Stimulated activated CD8-positive, alpha-beta memory T cell treated with anti-CD3 and anti-CD28 coated beads, Interleukin-2, amount 100 ng/mL, for 48 hours (primary cell): Measurements from ENCODE around the gene PHOSPHO2.

Source experiments
- DNase-seq, 2 donors: peaks; one replicate each; pipeline ENCODE4 v3.0.0-alpha.2; 2020; ENCODE audit warnings: low read depth in 2 of 2

Gene PHOSPHO2, protein sequence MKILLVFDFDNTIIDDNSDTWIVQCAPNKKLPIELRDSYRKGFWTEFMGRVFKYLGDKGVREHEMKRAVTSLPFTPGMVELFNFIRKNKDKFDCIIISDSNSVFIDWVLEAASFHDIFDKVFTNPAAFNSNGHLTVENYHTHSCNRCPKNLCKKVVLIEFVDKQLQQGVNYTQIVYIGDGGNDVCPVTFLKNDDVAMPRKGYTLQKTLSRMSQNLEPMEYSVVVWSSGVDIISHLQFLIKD

DNA sequence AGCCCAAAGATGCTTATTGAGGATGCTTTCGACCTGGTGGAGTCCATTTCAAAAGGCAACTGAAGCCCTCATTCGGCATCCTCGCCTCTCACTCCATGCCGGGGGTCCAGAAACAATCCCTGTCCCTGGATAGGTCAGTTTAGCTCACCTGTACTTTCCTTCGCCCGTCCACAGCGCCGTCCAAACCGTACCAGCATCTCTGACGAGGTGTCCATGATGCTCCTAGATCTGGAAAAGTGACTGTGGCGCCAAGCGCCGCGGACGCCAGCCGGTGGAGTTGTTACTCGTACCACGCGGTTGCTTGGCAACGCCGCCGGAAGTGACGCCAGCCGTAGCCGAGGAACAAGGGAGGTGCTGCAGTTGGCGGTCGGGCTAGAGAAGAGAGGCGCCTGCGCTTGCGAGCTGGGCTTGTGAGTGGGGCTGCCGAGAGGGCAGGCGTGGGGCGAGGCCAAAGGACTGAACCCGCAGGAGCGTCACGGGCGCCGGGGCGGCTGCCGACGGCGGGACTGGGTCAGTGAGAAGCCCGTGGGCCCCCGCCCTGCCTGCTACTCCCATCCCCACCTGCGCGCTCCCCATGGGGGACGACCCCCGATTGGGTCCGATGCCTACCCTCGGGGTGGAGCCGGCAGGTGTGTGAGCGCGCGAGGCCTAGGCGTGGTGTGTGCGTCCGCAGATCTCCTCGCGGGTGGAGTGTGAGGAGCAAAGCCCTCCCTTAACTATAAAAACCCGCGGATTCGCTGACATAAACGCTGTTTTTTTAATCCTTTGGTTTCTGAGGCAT, at the start of gene PHOSPHO2, which contains the start of gene CFAP210:
TSS of gene PHOSPHO2 (plus strand) at position 357 of the 781 bp plus-strand sequence. CDS start 6,503 bp downstream, outside the sequence.
TSS of gene CFAP210 (minus strand) at position 293 of the 781 bp plus-strand sequence. CDS start at position 215, 78 bp downstream.
- peak; percentile 94 to 99 for DNase-seq

DNA sequence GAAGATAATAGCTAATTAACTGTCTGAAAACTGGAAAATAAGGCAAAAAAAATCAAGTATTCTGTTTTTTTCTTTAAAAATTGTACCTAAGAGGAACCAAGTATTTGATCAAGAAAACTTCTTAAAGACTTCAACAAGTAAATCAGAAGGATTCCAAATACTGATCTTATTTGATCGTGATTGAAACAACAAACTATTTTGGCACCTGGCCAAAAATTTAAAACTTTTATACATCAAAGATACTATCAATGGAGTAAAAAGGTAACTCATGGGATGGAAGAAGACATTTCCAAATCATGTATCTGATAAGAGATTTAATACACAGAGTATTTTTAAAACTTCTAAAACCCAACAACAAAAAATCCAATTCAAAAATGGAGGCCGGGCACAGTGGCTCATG, 46.8 kb upstream of the PHOSPHO2 start:
- no peak for DNase-seq

DNA sequence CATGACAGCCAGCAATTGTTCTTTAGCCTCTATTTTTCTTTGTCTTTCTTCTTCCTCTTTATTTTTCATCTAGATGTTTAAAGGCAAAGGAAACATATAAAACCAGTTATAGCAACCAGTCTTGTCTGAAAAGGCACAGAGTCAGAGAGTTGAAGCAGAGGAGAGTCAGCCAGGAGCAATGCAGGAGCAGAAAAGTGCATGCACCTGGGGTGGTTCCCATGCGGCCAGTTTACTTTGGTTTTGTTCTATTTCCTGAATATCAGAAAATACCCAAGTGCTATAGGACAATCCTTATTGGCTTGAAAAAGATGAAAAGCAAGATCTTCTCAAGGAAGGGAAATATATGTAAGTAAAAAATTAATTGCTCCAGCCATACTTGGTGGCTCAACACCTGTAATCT, 45.0 kb upstream of the PHOSPHO2 start:
- DNase-seq, result no peak

DNA sequence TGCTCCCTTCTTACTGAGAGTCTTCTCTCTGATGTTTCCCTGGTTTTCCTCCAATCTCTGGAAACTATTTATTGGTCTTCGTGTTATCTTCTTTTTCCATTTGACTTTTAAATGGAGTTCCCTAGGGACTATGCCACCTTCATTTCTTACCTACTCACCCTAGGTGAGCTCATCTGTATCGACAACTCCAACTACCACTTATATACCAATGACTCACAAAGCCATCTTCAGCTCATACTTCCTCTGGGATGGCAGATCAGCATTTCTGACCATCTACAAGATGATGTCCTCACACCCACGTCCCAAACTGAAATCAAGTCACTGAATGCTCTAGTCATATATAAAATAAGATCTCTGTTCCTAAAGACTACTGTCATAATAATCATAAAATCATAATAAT, 40.6 kb upstream of the PHOSPHO2 start:
- no peak for DNase-seq

DNA sequence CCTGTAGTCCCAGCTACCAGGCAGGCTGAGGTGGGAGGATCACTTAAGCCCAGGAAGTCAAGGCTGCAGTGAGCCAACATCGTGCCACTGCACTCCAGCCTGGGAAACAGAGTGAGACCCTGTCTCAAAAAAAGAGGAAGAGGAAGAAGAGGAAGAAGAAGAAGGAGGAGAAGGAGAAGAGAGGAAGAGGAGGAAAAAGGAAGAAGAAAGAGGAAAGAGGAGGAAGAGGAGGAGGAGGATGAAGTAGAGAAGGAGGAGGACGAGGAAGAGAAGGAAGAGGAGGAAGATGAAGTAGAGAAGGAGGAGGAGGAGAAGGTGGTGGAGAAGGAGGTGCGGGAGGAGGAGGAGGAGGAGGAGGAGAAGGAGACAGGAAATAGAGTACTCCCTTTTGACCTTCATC, 38.1 kb upstream of the PHOSPHO2 start:
- no peak for DNase-seq

DNA sequence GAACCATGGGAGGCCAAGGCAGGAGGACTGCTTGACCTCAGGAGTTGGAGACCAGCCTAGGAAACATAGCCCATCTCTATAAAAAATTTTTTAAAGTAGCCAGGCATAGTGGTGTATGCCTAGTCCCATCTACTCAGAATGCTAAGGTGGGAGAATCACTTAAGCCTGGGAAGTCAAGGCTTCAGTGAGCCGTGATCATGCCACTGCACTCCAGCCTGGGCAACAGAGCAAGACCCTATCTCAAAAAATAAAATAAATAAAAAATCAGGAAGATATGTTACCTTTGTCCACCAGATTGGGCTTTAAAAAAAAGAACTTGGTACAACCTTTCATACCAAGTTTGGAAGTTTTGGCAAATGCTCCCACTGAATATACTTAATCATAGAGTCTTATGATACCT, 35.4 kb upstream of the PHOSPHO2 start:
- no peak for DNase-seq

DNA sequence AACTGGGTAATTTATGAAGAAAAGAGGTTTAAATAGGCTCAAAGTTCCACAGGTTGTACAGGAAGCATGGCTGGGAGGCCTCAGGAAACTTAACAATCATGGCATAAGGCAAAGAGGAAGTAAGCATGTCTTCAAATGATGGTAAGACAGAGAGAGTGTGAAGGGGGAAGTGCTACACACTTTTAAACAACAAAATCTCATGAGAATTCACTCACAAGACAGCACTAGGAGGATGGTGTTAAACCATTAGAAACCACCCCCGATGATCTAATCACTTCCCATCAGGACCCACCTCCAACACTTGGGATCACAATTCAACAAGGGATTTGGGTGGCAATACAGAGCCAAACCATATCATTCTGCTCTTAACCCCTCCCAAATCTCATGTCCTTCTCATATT, 34.9 kb upstream of the PHOSPHO2 start:
- no peak for DNase-seq

DNA sequence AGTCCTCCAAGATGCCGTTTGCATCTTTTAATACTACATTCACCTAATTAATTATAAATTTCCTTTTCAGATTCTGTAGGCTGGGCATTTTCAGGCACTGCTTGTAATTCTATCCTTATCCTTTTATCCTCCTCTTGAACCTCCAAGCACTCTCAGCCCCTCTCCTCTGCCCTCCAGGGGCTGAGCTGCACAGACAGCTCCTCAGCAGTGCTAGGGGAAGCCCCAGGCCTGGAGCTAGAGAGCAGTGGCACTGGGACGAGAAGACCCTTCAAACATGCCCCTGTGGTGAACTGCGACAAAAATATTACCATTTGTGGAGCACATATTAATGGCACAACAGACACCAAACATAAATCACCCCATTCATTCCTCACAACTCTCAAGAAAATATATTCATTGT, 33.0 kb upstream of the PHOSPHO2 start:
- DNase-seq, result no peak

DNA sequence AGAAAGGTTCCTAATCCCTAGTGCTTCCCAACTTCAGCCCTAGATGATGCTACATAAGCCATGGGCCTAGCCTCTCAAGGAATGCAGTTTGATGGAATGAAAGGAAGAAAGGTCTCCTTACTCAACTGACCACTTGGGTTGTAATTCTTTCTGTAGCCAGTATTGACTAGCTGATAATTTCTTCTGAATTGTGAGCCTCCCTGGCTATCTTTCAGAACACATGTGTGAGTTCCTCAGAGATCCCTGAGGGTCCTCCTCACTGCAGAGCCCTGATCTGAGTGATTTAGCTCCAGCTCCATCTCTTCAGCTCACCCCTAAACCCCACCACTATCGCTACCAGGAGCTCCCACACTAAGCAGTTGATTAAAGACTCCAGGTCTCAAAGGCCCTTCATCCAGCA, 31.5 kb upstream of the PHOSPHO2 start:
- no peak for DNase-seq

DNA sequence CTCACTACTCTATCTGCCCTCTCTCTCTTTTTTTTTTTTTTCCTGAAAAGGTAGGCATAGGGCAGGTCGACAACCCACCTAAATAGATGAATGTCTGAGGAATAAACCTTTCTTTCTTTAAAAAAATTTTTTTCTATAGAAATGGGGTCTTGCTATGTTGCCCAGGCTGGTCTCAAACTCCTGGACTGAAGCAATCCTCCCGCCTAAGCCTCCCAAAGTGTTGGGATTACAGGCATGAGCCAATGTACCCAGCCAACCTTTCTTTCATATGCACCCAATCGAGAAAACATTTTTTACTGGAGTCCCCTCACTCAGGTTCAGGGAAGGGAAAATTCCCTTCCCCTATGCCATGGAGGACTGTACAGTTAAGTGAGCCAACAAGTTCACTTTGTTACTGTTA, 31.0 kb upstream of the PHOSPHO2 start:
- DNase-seq, result no peak

DNA sequence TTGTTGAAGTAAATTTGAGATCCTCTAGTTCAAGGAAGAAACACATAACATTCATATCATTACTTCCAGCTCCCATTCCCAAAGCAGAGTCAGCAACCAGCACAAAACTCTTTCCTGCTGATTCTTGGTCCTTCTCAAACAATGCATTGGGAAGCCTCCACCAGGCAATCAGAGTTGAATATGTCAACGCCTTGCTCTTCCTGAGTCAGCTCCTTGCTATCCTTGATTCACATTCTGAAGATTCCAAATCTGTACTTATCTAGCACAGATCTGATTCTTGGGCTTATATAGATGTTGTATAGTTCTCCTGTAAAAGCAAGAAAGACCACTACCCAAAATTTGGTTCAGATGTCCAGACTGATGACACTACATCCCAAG, 29.7 kb upstream of the PHOSPHO2 start:
- DNase-seq, result no peak

DNA sequence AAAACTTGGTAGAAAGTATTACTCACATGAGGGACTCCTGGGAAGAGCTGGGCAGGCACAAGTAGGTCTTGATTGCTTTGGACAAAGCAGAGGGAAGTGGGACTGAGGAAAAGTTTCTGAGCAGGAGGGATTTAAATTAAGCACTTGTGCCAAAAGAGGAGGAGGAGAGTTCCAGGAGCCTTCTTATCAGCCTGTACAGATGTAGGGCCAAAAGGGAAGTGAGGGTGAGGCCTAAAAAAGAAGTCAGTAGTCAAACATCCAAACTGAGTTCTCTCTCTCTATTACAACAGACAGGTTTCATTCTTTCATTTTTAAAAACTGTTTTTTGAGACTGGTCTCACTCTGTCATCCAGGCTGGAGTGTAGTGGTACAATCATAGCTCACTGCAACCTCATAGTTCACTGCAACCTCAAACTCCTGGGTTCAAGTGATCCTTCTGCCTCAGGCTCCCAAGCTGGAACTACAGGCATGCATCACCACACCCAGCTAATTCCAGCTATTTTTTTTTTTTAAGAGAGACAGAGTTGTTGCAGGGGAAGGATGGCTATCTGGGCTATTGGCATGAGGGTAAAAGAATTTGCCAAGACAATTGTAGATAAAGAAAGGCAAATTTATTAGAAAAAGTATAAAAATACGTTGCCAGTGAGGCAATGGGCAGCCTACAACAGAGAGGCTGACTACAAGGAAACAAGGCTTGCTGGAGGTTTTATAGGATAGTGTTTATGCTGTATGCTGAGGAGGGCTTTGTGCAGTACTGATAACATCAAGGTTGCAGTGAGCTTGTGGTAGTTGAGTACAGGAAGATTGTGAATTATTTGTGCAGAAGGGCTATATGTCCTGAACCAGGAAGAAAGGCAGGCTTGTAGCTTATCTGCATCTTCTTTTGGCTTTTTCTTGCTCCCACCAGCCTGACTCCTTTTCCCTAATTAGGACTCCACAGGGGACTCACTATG, 29.0 kb upstream of the PHOSPHO2 start:
- no peak for DNase-seq

DNA sequence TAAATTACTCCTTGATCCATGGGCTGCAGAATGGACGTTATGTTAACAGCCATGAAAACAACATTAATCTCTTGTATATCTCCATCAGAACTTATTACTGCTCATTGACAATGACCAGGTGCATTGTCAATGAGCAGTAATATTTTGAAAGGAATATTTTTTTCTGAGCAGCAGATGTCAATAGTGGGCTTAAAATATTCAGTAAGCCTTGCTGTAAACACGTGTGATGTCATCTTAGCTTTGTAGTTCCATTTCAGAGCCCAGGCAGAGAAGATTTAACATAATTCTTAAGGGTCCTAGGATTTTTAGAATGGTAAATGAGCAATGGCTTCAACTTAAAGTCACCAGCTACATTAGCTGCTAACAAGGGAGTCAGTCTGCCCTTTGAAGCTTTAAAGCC, 26.7 kb upstream of the PHOSPHO2 start:
- DNase-seq, result no peak

DNA sequence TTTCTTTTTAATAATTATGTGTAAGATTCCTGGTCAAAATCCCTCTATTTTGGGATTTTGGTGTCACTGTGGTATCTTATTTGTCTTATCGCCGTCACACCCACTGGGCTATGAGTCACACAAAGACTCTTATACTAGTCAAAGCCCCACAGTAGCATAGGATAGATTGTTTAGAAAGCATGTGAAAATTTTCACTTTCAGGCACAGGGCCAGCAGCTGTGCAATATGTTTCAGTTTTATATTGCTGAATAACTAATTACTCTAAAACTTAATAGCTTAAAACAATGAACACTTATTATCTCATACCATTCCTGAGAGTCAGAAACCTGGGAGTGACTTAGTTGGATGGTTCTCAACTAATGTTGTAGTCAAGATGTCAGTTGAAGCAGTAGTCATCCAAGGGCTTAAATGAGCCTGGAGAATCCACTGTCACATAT, 24.0 kb upstream of the PHOSPHO2 start:
- DNase-seq, result no peak

DNA sequence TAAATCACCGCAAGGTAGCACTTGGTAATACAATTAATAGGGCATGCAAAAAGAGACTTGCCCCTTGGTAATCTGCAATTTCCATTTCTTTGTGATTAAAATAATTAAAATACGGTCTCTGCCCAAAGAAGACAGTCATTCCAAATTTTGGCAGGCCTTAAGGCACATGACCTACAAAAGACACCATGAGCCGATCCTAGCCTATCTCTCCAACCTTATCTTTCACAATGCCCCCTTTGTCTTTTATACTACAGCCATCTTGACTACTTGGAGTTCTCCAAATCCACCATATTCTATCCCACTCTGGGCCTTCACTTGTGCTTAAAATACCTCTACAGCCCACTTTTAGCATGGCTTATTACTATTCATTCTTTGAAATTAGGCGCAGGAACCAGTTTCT, 23.3 kb upstream of the PHOSPHO2 start:
- no peak for DNase-seq

DNA sequence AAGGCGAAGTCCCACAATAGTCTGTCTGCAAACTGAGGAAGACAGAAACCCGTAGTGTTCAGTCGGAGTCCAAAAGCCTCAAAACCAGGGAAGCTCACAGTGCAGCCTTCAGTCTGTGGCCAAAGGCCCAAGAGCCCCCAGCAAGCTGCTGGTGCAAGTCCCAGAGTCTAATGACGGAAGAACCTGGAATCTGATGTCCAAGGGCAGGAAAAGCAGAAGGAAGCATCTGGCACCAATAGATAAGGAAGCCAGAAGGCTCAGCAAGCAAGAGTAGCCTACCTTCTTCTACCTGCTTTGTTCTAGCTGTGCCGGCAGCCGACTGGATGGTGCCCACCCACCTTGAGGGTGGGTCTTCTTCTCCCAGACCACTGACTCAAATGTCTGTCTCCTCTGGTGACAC, 21.9 kb upstream of the PHOSPHO2 start:
- DNase-seq, result no peak

DNA sequence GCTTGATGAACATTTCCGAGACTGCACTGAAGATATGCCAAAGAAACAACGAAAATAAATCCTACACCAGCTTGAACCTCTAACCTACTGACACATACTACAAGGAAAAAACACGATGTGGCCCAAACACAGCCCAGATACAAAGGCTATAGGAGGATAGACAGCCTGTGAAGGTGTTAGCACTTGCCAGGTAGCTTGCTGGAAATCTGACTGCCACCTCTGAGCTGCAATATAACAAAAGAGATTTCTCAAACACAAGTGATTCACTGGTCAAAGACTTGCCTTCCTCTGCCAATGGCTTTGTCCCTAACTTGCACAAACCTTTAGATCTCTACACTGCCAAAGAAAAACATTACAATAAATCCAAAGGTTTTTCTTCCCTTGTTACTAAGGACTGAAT, 21.2 kb upstream of the PHOSPHO2 start:
- no peak for DNase-seq

DNA sequence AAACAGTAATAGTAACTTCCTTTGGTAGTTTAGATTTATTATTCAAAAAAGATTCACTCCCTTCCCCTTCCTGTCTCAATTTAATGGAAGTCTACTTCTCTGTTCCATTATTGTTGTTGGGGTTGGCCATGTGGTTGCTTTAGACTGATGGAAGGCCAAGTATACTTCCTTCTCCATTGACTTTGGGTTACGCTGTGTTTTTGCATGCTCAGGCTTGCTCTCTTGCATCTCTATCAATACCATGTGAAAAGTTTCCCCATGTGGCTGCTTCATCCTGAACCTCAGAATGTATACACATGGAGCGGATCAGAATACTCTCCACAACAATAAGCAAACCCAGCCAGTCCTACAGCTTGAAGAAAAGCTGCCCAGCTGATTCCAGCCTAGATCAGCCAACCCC, 20.3 kb upstream of the PHOSPHO2 start:
- no peak for DNase-seq

DNA sequence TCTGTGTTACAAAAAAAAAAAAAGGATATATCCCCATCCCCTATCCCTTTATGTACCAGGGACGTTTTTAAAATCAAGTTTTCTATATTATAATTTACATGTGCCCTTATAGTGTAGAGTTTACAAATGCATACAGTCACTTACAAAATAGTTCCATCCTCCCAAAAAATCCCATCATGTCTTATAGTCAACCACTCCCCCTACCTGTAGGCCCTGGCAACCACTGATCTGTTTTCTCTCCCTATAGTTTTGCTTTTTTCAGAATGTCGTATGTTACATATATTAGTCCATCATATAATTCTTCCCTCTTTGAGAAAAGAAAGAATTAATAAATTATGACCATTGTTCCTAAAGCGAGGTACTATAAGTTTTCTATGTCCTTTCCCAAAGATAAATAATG, 17.9 kb upstream of the PHOSPHO2 start:
- DNase-seq, result no peak

DNA sequence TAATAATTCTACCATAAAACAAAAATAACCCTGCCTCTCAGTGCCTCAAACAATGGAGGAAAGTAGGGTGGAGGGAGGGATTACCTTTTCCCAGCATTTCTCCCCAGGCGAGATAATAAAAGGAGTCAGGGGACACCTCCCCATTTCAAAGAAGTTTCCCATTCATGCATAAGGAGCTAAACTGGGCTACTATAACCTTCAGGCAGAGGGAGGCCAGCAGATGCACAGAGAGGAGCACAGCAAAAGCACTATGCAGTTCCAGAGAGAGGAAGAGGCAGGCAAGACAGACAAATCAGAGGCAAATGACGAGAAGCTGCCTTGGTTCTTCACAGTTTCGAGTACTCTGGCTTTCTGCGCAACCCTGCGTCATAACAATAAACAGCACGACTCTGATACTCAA, 17.4 kb upstream of the PHOSPHO2 start:
- no peak for DNase-seq

DNA sequence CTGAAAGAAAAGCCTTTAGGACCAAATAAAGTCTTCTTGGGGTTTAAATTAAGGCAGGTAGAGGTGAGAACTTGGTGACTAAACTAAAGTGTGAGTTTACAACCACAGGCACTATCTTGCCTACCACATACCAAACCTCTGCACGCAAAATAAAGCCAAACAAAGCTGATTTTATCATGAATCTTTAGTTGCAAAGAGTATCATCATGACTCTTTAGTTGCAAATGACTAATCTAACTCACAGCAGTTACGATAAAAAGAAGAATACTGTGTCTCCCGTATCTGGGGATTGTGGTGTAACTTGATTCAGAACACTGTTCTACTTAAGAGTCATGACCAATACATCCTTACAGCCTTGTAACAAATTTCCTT, 11.2 kb upstream of the PHOSPHO2 start:
- no peak for DNase-seq

DNA sequence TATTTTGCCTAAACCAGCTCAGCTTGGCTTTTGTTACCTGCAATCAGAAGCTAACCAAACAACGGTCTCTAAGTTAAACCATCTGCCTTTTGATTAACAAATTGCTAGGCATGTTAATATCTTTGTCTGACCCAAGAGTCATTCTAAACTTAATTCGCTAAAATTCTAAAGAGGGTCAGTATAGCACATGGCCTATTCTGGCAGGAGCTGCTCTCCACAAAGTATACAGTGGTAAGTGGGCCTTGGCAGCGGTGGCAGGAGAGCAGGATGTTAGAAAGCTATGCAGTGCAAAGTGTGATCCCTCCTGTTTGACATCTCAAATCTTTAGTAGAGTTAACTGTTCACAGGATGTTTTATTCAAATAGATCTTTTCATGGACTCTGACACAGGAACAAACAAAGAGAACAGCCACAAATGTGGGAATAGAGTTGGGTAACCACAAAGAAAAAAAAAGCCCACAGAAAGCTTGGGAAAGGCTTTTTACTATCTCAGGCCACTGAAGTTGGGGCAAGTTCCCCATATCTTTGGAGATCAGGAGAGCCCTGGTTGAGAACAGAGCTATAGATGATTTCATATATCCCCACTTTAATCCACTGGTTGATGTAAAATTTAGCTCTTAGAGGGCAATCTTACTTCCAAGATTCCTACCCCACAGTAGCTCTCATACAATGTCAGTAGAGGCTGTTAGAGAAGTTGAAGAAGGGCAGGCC, 10.7 kb upstream of the PHOSPHO2 start:
- DNase-seq, result no peak
